HS-27A (cell line): ENCODE measurements around the gene HLA-DQB2.

Source experiments
- DNase-seq: peaks from one replicate; pipeline ENCODE4 v3.0.0-alpha.2; 2012; ENCODE audit warnings: low read depth, missing footprints

HLA-DQB2 gene

GRCh38 chr6:32744776-32745175 is 18.6 kb downstream of the HLA-DQB2 start:
- no peak for DNase-seq

DNA sequence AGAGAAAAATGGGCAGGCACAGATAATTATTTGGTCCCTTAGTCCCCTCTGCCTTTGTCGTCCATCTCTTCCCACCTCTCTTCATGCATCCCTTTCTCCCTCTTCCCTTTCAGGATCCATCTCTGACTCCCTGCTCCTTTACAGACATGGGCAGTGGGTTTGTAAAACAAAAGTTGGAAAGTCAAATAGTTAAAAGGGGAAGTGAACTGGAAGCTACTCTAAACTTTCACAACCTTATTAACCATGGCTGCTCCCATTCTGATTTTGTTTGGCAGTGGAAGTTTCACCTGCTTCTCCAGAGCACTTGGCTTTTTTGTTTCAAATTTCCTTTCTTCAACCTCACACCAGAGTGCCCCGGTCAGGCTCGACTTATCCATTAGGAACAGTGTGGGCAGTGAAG is 21.0 kb downstream of the HLA-DQB2 start:
- DNase-seq, result no peak

- DNase-seq, result no peak
These were observed 22.0 kb downstream of the HLA-DQB2 start, which contains the start of gene HLA-DQA2 for GRCh38 chr6:32741031-32741960. HLA-DQA2 (plus strand) TSS chr6:32741391; CDS start chr6:32741444, 53 bp downstream.

GRCh38 chr6:32738126-32738525 is 25.2 kb downstream of the HLA-DQB2 start:
- no peak for DNase-seq

- DNase-seq, result no peak
These were observed 44.5 kb downstream of the HLA-DQB2 start for GRCh38 chr6:32718879-32719278.

- DNase-seq, result no peak
These were observed 46.9 kb downstream of the HLA-DQB2 start for GRCh38 chr6:32716396-32716795.

DNA sequence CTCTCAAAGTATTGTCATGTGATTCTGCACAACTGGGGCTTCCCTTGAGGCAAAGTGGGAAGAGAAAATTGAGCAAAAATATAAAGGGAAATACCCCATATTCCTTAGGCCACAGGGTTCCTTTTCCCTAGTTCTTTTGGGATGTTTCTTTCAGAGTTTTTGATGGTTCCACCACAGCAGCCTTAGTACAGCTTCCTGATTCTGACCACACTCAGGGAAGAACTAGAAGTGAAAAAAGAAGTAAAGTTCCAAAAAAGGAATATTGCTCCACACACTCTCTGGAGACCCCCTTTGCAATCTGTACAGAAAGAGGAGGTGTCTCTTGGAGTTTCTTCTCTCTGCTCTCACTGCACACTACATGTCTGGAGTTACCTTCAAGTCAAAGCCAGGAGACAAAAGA is 50.1 kb downstream of the HLA-DQB2 start:
- DNase-seq, result no peak

- DNase-seq, result no peak
These were observed 53.7 kb downstream of the HLA-DQB2 start for GRCh38 chr6:32709625-32710024.
